DMS53 treated with DMSO at 0.1 percent for 48 hours (cell line): ENCODE data around the gene CPTP.

Experiments used
- DNase-seq: peaks from one replicate; lab custom pipeline; 2025; ENCODE audit not compliant: unreplicated experiment; lab: John Stamatoyannopoulos, UW

The CPTP gene

DNA sequence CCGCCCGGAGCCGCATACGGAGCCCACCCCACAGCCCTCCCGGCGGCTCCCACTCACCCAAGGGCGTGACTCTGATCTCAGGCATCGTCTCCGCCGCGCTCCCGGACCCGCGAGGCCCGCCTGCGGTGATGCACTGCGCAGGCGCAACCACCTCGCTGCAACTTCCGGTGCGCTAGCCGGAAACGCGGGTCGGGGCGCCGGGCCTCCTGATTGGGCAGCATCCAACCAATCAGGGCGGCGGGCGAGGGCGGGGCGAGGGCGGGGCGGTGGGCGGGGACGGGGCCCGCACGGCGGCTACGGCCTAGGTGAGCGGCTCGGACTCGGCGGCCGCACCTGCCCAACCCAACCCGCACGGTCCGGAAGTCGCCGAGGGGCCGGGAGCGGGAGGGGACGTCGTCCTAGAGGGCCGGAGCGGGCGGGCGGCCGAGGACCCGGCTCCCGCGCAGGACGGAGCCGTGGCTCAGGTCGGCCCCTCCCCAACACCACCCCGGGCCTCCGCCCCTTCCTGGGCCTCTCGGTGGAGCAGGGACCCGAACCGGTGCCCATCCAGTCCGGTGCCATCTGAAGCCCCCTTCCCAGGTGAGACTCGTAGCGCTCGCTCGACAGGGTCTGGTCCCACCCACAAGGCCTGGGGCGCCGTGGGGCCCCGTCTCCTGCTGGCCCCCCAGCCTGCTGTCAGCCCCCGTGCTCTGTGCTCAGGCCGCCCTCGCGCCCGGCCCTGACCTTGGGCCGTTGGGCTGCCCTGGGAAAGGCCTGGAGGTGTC is at the start of gene CPTP, which contains the start of gene INTS11:
TSS of gene CPTP (plus strand) at position 279 of the 764 bp plus-strand sequence. CDS start 2,109 bp downstream, outside the sequence.
TSS of gene INTS11 (minus strand) at position 137 of the 764 bp plus-strand sequence. CDS start at position 85, 52 bp downstream.
- DNase-seq: peak; percentile 86

DNA sequence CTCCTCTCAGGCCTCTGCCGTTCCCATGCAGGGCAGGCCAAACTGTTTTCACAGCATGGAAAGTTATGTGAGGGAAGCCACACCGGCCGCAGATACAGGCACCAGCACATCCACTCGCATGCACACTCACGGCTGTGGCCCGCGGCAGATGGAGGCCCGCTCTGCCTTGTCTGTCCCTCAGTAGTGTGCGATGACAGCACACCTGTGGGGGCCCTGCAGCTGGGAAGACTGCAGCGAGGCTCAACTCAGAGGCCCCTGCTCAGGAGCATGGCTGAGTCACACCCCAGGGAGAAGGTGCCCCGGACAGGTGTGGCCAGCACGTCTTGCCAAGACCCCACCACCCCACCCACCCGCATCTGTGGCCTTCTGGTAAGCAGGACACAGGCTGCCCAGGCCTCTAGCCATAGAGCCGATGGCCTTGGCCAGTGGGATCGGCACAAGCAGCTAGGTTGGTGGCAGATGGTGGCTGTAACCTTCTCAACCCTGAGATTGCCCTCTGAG is 49.6 kb upstream of the CPTP start:
- DNase-seq: no peak

DNA sequence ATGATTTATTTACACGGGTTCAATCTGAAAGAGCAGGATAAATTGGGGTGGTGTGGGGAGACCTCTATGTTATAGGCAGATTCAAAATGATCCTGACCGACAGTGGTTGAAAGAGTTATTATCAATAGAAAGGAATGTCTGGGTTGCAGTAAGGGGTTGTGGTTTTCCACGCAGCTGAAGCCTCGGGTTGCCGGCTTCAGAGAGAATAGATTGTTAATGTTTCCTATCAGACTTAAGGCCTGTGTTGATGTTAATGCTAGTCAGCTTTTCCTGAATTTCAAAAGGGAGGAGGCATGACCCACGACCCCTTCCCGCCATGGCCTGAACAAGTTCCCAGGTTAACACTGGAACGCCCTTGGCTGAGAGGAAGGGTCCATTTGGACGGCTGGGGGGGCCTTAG is 48.8 kb upstream of the CPTP start:
- DNase-seq: no peak

DNA sequence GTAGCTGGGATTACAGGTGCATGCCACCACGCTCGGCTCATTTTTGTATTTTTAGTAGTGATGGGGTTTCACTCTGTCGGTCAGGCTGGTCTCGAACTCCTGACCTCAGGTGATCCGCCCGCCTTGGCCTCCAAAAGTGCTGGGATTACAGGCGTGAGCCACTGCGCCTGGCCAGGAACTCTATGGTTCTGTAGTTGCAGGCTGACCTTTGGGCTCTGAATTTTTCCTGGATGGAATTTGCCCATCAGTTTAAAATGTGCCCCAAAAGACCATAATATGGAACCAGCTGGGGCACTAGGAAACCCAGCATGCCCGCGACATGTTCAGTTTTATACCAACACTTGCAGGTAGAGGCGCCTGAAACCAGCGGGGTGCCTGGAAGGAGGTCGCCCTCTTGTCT is 46.0 kb upstream of the CPTP start:
- no peak for DNase-seq

DNA sequence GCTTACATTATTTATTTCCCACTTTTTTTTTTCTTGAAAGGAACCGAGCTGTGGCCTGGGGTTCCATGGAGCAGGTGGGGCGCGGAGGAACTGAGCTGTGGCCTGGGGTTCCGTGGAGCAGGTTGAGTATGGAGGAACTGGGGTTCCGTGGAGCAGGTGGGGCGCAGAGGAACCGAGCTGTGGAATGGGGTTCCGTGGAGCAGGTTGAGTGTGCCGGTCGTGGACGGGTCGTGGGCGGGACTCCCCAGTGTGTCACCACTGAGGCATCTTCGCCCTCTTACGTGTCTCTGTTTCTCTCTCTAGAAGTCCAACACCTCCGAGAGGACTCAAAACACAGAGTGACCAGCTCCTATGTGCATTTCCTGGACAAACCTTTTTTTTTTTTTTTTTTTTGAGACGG is 45.6 kb upstream of the CPTP start:
- no peak for DNase-seq

DNA sequence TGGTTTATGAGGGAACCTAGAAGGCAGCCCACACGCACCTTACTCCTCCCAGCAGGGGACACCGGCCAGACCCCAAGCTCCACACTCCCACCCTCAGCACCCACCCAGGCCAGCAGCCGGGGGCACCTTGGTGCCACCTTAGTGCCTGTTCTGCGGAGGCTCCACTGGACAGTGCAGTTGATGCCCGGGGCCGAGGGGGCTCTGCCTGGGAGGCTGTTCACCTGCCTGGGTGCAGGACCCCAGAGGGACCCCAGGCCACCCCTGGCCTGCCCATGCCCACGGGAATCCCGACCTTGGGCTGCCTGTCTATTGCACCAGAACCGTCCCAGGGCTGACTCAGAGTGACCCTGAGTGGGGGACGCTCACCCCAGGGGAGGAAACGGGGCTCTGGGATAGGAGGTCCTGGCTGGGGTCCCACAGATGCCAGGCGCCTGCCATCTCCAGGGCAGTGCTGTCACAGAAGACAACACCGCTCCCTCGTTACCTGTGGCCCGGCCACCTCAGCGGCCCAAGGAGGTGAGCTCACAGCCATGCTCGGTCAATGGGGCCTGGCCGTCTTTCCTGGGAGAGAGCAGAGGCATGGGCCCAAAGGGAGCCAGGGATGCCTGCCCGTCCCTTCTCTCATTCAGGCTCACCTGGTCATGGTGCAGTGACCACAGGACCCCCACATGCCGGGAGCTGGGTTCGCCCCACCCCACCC is 43.7 kb upstream of the CPTP start:
- DNase-seq: no peak

DNA sequence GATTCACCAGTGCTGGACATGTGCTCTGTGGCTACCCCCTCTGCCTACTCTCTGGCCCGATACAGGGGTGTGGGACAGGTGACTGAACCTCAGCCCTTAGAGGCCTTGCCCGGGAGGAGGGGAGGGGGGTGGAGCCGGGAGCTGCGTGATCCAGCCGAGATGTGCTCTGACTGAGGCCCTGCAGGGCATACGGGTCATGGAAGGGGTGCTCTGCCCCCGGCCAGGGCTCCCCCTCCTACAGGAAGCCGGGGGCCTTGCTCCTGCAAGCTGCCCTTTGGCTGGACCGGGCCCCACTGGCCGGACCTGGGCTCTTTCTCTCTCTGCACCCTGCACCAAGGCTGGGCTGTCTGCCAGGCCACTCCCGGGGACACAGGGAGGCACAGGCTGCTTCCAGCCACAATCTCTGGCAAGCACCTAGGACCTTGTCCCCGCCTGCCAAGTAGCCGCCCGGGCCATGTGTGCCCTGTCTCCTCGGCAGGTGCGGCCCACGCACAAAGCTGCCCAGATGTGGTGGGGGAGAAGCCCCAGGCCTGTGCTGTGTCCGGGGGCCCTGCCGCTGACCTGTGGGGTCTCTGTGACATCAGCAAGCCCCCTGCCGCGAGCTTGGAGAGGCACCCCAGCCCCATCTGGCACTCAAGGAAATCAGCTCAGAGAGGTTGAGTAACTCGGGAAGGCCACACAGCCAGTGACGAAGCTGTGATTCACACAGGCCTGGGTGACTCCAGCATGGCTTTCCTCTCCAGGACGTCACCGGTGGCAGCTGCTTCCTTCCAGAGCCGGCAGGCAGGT is 42.9 kb upstream of the CPTP start:
- DNase-seq: peak; percentile 58

DNA sequence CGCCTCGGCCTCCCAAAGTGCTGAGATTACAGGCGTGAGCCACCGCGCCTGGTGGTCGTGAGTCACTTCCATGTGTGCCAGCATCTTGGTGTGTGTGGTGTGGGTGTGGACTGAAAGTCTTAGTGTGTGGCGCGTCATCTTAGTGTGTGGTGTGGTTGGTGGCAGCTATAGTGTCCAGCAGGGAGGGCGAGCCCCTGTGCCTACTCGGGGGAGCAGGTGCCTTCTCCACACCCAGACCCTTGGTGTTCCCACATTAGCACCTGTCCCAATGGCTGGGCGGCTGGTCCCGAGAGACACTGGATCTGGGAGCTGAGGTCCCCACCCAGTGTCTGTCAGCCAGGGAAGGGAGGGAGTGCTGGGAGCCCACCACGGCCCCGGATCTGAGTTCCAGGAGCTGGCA is 41.6 kb upstream of the CPTP start:
- no peak for DNase-seq

DNA sequence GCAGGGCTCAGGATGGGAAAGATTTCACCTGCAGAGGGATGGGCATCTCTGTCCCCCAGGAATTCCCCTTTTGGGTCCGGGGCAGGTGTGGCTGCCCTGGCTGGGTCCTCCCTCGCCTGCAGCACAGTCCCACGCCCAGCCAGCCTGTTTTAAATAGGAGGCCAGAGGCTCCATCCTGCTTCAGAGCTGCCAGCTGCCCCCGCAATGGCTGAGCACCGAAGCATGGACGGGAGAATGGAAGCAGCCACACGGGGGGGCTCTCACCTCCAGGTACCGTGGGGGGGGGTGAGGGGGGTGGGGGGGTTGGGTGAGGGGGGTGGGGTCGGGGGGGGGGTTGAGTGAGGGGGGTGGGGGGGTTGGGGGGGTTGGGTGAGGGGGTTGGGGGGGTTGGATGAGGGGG is 40.8 kb upstream of the CPTP start:
- no peak for DNase-seq

DNA sequence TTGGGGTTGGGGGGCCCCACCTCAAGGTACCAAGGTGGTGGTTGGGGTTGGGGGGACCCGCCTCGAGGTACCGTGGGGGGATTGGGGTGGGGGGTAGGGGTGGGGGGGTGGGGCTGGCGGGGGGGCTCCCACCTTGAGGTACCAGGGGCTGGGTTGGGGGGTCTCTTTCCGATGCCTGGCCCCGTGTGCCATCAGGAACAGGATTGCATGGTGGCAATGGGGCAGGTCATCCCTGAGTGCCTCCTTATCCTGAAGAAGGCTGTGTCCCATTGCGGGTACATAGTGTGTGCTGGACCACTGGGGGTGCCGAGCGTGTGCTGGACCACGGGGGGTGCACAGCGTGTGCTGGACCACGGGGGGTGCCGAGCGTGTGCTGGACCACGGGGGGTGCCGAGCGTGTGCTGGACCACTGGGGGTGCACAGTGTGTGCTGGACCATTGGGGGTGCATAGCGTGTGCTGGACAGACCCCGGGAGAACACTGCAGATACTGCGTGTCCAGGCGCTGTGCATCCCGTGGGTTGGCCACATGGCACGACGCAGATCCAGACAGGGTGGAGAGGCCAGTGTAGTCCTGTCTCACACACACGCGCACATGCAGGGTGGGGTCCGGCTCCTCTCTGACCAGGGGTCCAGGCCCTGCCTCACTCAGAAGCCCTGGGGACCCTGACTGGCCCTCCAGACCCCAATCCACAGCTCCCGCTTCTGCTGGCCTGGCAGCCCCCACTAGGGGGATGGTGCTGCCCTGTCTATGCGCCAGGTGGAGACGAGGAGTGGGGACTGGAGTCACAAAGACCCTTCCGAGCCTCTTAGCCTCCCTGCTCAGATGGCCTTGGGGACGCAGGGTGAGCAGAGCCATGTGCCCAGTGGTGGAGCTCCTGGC is 40.1 kb upstream of the CPTP start:
- DNase-seq: no peak

DNA sequence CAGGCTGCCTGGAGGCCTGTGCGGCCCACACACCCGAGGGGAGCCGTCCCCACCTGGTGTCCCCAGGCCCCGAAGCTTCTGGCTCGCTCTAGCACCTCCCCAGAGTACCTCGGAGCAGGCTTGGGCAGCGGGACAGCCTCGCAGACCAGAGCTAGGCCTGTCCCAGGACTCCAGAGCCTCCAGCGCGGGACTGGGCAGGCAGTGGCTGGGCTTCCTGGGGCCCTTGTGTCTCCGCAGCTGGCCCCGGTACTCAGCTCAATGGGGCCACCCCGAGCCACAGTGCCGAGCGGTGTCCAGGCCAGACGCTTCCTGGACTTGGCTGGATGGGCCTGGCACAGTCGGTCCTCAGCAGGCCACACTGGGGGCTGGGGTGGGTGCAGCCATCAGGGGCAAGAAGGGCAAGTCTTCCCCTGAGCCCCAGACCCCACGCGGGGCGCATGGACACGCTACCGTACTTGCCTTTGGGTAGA is 39.5 kb upstream of the CPTP start:
- no peak for DNase-seq

DNA sequence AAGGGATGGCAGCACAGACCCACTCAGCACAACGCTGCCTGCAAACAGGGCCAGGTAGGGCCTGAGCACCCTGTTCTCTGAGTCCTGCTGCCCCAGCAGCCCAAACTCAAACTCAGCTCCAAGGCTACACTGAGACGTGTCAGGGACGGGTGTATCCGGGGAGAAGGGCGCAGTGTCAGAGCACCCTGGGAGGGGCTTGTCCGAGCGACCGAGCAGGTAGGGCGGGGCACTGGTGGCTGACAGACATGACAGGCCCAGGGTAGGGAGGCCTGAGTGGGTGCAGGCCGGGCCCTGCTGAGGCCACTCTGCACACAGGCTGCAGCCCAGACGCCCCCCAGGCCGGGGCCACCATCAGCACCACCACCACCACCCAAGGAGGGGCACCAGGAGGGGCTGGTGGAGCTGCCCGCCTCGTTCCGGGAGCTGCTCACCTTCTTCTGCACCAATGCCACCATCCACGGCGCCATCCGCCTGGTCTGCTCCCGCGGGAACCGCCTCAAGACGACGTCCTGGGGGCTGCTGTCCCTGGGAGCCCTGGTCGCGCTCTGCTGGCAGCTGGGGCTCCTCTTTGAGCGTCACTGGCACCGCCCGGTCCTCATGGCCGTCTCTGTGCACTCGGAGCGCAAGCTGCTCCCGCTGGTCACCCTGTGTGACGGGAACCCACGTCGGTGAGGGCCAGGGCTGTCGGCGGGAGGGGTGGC is 38.8 kb upstream of the CPTP start:
- DNase-seq: no peak

DNA sequence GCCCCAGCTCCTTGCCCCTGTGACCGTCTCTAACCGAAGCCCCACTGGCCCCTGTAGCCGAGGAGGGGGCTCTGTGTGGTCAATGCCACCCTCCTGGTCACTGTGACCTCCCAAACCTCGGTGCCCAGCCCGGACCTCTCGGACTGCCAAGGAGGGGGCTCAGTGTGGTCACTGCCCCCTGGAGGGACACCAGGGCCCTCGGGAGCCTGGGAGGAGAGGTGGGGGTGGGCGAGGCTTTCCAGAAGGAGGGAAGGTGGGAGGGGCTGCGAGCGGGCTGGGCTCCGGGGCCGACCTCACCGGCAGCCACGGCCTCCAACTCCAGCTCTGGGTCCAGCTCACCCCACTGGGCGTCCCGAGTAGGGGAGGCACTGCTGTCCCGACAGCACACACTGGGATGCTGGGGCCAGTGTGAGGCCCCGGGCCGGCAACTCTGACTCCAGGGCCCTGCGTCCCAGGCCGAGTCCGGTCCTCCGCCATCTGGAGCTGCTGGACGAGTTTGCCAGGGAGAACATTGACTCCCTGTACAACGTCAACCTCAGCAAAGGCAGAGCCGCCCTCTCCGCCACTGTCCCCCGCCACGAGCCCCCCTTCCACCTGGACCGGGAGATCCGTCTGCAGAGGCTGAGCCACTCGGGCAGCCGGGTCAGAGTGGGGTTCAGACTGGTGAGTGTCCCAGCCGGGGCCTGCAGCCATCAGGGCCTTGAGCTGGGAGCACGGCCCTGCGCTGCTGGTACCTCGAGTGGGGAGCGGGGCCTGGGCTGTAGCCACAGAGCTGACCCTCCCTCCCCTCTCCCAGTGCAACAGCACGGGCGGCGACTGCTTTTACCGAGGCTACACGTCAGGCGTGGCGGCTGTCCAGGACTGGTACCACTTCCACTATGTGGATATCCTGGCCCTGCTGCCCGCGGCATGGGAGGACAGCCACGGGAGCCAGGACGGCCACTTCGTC is 38.0 kb upstream of the CPTP start:
- DNase-seq: no peak

DNA sequence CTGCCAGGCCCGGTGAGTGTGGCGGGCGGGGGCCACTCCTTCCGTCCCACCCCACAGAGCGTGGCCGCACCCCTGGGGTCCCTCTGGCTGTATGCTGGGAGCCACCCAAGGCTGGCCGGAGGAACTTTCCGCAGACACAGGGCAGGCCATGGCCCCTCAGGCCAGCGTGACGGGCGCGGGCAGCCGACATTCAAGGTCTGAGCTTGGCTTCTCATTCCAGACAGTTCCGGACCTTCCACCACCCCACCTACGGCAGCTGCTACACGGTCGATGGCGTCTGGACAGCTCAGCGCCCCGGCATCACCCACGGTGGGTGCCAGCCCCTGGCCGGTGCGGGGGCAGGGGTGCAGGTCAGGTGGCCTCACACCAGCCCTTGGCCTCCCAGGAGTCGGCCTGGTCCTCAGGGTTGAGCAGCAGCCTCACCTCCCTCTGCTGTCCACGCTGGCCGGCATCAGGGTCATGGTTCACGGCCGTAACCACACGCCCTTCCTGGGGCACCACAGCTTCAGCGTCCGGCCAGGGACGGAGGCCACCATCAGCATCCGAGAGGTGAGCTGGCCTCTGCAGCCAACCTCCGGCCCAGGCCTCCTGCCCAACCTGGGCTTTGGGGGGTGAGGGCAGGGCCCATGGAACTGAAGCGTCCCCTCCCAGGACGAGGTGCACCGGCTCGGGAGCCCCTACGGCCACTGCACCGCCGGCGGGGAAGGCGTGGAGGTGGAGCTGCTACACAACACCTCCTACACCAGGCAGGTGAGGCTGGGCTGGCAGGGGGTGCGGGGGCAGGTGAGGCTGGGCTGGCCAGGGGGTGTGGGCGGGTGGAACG is 37.1 kb upstream of the CPTP start:
- no peak for DNase-seq

DNA sequence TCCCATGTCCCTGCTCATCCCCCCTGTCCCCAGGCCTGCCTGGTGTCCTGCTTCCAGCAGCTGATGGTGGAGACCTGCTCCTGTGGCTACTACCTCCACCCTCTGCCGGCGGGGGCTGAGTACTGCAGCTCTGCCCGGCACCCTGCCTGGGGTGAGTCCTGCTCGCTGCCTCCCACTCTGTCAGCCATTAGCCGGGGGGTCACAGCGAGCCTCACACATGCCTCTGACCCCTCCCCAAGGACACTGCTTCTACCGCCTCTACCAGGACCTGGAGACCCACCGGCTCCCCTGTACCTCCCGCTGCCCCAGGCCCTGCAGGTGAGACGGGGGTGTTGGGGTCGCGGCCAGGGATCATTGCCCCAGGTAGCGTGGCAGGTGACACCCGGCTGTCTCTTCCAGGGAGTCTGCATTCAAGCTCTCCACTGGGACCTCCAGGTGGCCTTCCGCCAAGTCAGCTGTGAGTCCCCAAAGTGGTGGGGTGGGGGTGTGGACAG is 34.3 kb upstream of the CPTP start:
- peak; percentile 45 for DNase-seq

DNA sequence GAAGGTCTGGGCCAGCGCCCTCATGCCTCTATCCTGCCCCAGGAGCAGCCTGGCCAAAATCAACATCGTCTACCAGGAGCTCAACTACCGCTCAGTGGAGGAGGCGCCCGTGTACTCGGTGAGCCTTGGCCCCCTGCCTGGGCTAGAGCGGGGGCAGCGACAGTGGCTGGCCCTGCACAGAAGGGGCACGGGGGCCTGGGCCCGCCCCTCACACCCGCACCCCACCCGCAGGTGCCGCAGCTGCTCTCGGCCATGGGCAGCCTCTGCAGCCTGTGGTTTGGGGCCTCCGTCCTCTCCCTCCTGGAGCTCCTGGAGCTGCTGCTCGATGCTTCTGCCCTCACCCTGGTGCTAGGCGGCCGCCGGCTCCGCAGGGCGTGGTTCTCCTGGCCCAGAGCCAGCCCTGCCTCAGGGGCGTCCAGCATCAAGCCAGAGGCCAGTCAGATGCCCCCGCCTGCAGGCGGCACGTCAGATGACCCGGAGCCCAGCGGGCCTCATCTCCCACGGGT is 33.5 kb upstream of the CPTP start:
- DNase-seq: no peak
